MM.1S (cell line): ENCODE measurements around the gene NETO2.

ENCODE experiments used
- DNase-seq: peaks from one replicate; pipeline ENCODE4 v3.0.0-alpha.2; 2015
- H2AFZ ChIP-seq: fragments of 300-600 bp; sonication (generic); 2 replicates; pipeline ENCODE4 v1.6.0; 2016; ENCODE audit warnings: antibody characterized with exemption, low read length
- H3F3A ChIP-seq: fragments of 300-600 bp; sonication (generic); 2 replicates; pipeline ENCODE4 v1.6.1; 2016; ENCODE audit warnings: mild to moderate bottlenecking, antibody characterized with exemption, low read length, moderate library complexity, mixed read lengths; ENCODE audit not compliant: insufficient read depth
- H3K27ac ChIP-seq: fragments of 300-600 bp; sonication (generic); 2 replicates; pipeline ENCODE4 v1.5.1; 2016; ENCODE audit warnings: mild to moderate bottlenecking, low read length
- H3K27me3 ChIP-seq: fragments of 300-600 bp; sonication (generic); replicated peaks from 2 replicates; pipeline ENCODE4 v1.6.0; 2016; ENCODE audit warnings: low read length; ENCODE audit not compliant: insufficient read depth
- H3K36me3 ChIP-seq: fragments of 300-600 bp; sonication (generic); replicated peaks from 2 replicates; pipeline ENCODE4 v1.6.1; 2016; ENCODE audit warnings: mild to moderate bottlenecking, low read length, mixed read lengths; ENCODE audit not compliant: insufficient read depth
- H3K4me1 ChIP-seq: fragments of 300-600 bp; sonication (generic); 2 replicates; pipeline ENCODE4 v1.6.1; 2016; ENCODE audit warnings: low read length, mixed read lengths
- H3K4me2 ChIP-seq: fragments of 300-600 bp; sonication (generic); 2 replicates; pipeline ENCODE4 v1.6.0; 2016; ENCODE audit warnings: low read depth, low read length
- H3K4me3 ChIP-seq: fragments of 300-600 bp; sonication (generic); 2 replicates; pipeline ENCODE4 v1.5.1; 2016; ENCODE audit warnings: low read length, mixed read lengths
- H3K79me2 ChIP-seq: fragments of 300-600 bp; sonication (generic); 2 replicates; pipeline ENCODE4 v1.6.1; 2016; ENCODE audit warnings: mixed run types, low read length, mixed read lengths
- H3K9ac ChIP-seq: fragments of 300-600 bp; sonication (generic); 2 replicates; pipeline ENCODE4 v1.6.1; 2016; ENCODE audit warnings: low read length, mixed read lengths
- H3K9me2 ChIP-seq: fragments of 300-600 bp; sonication (generic); replicated peaks from 2 replicates; pipeline ENCODE4 v1.6.1; 2016; ENCODE audit warnings: mild to moderate bottlenecking, low read length, mixed read lengths; ENCODE audit not compliant: insufficient read depth
- H3K9me3 ChIP-seq: fragments of 300-600 bp; sonication (generic); replicated peaks from 2 replicates; pipeline ENCODE4 v1.6.1; 2016; ENCODE audit warnings: mild to moderate bottlenecking, low read length, mixed read lengths; ENCODE audit not compliant: insufficient read depth
- H4K20me1 ChIP-seq: fragments of 300-600 bp; sonication (generic); 2 replicates; pipeline ENCODE4 v1.6.1; 2016; ENCODE audit warnings: mild to moderate bottlenecking, low read length, moderate library complexity, mixed read lengths; ENCODE audit not compliant: insufficient read depth
- EZH2 ChIP-seq: fragments of 300-600 bp; sonication (generic); optimal IDR thresholded peaks from 2 replicates; pipeline ENCODE3; 2017; ENCODE audit warnings: low read depth, mild to moderate bottlenecking, antibody characterized with exemption, low read length, mixed read lengths
- EZH2phosphoT487 ChIP-seq: fragments of 300-600 bp; sonication (generic); IDR thresholded peaks from 2 replicates; pipeline ENCODE4 v1.6.1; 2018; ENCODE audit warnings: antibody characterized with exemption, low read length
- TF ChIP-seq, protein P1 (sequence below): fragments of 300-600 bp; sonication (generic); IDR thresholded peaks from 2 replicates; pipeline ENCODE4 v1.5.1; 2016; ENCODE audit warnings: antibody characterized with exemption, low read length, mixed read lengths

Gene NETO2

DNA sequence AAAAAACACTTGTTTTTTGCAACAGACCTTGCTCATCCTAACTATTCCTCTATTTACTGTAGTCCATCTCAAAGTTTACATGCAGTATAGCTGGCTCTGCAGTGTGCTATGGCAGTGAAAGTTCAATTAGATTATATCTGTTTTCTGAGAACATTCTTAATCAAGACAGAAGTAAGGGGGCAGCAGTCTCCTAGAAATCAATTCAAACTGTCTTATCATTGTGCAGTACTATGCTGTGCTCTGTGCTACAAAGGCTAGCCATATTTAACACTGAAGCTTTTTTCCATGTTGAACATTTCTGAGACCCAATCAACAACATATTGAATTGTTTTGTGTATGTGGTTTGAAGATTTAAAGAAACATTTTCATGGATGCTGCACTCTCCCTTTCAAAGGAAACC is 11.4 kb downstream of the NETO2 start:
- Histone ChIP-seq H3K9me3 (no peaks in the 10 kb centered on the region), H3K9me2 (no peaks in the 10 kb centered on the region), H4K20me1 (no peaks in the 10 kb centered on the region), H3K9ac (no peak overlapping the region), H3K4me3 (no peak overlapping the region), H3K27ac (no peak overlapping the region), H3K27me3 (no peaks in the 10 kb centered on the region), H3K4me1 (no peaks in the 10 kb centered on the region), H3F3A (no peaks in the 10 kb centered on the region), H2AFZ (no peak overlapping the region), H3K79me2 (peaks cover 8% of the 10 kb centered on the region), H3K36me3 (no peaks in the 10 kb centered on the region), H3K4me2 (no peak overlapping the region)
- TF ChIP-seq EZH2 (no peak), EZH2phosphoT487 (no peak)
- TF ChIP-seq, protein P1, sequence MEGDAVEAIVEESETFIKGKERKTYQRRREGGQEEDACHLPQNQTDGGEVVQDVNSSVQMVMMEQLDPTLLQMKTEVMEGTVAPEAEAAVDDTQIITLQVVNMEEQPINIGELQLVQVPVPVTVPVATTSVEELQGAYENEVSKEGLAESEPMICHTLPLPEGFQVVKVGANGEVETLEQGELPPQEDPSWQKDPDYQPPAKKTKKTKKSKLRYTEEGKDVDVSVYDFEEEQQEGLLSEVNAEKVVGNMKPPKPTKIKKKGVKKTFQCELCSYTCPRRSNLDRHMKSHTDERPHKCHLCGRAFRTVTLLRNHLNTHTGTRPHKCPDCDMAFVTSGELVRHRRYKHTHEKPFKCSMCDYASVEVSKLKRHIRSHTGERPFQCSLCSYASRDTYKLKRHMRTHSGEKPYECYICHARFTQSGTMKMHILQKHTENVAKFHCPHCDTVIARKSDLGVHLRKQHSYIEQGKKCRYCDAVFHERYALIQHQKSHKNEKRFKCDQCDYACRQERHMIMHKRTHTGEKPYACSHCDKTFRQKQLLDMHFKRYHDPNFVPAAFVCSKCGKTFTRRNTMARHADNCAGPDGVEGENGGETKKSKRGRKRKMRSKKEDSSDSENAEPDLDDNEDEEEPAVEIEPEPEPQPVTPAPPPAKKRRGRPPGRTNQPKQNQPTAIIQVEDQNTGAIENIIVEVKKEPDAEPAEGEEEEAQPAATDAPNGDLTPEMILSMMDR: no peak
- no peak for DNase-seq

DNA sequence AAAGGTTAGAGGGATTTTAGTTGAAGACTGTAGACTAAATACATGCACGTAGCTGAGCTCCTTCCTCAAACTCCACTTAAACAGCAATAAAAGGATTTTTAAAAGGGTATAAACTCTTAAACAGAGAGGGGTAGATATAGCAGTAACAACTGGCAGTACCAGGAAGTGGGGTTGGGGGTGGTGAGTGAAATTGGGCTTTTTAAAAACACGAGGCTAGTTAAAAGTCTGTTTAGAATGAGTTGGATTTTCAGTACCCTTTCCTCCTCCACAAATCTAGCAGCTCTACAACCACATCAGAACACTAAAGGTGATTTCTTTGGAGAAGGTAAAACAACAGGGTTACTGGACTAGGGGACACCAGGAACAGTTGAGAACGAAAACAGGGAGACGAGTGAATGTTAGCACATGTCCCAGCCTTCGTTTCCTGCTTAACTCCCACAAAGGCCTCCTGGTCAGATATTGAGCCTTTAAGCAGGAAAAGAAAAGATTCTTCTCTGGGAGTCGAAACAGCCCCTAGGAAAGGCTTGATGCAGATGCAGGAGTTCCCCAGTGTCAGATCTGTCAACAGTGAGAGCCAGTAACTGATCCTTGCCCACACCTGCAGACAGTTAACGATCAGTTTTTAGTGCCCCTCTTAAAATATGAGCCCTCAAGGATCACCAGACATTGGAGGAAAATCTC is 13.8 kb downstream of the NETO2 start:
- H3K4me3 ChIP-seq: no peak overlapping the region
- H3F3A ChIP-seq: no peaks in the 10 kb centered on the region
- no peaks in the 10 kb centered on the region for H3K4me1 ChIP-seq
- H3K79me2 ChIP-seq: peaks cover 2% of the 10 kb centered on the region
- no peaks in the 10 kb centered on the region for H3K36me3 ChIP-seq
- no peaks in the 10 kb centered on the region for H3K27me3 ChIP-seq
- no peaks in the 10 kb centered on the region for H3K9me3 ChIP-seq
- TF ChIP-seq EZH2 (no peak), EZH2phosphoT487 (no peak)
- TF ChIP-seq, protein P1: no peak
- no peak overlapping the region for H3K27ac ChIP-seq
- DNase-seq: no peak
- no peaks in the 10 kb centered on the region for H3K9me2 ChIP-seq
- no peak overlapping the region for H3K9ac ChIP-seq
- H4K20me1 ChIP-seq: no peaks in the 10 kb centered on the region
- no peak overlapping the region for H2AFZ ChIP-seq
- no peak overlapping the region for H3K4me2 ChIP-seq

DNA sequence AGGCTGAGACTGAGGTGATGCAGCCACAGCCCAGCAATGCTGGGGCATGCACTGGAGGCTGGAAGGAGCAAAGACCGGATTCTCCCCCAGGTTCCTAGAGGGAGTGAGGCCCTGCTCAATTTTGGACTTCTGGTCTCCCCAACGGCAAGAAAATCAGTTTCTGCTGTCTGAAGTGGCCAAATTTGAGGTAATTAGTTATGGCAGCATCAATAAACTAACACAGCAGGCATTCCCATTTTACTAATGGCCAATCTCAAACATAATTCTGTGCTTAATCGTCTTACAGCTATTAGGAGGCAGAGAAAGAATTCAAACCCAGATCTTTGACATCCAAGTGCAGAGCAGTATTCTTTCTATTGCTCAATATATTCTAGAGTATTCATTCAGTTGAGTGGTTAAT is 16.2 kb downstream of the NETO2 start:
- Histone ChIP-seq H3K4me1 (no peaks in the 10 kb centered on the region), H3K9me2 (no peaks in the 10 kb centered on the region), H3K4me3 (no peak overlapping the region), H3K9me3 (no peaks in the 10 kb centered on the region), H3K27ac (no peak overlapping the region), H3K79me2 (no peaks in the 10 kb centered on the region), H3K4me2 (no peak overlapping the region), H2AFZ (no peak overlapping the region), H3F3A (no peaks in the 10 kb centered on the region), H3K36me3 (no peaks in the 10 kb centered on the region), H3K9ac (no peak overlapping the region), H3K27me3 (no peaks in the 10 kb centered on the region), H4K20me1 (no peaks in the 10 kb centered on the region)
- no peak for DNase-seq
- TF ChIP-seq, protein P1: no peak
- TF ChIP-seq EZH2phosphoT487 (no peak), EZH2 (no peak)
